ENCODE results near the gene NPAS1.

Gene NPAS1

DNA sequence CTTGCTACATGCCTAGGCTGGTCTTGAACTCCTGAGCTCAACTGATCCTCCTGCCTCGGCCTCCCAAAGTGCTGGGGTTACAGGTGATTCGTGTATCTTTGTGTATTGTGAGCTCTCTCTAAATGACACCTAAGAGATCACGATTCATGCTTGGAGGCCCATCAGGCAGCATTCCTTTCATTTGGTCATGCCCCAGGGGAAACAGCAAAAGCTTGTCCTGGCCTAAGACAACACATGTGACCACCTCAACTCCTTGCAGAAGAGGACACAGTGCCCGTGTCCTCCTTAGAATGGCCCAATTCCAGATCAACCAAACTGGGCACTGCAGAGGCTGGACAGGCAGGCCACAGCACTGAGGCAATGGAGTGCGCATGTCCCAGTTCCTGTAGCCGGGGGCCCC lies 61.5 kb downstream of the NPAS1 start:
- DNase-seq (ENCODE audit: low spot score), result no peak

DNA sequence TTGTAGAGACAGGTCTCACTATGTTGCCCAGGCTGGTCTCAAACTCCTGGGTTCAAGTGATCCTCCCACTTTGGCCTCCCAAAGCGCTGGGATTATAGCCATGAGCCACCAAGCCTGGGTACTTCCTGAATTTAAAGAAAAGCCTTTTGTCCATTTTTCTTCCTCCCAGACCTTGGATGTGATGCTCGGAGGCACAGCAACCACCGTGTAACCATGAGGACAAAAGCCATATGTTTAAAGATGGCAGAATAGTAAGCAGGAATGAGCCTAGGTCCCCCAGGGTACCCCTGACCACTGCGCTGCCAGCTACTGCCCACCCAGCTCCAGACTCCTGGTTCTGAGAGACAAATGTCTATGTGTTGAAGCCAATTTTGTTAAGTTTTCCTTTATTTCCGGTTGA lies 62.9 kb downstream of the NPAS1 start:
- DNase-seq (ENCODE audit: low spot score), result no peak

DNA sequence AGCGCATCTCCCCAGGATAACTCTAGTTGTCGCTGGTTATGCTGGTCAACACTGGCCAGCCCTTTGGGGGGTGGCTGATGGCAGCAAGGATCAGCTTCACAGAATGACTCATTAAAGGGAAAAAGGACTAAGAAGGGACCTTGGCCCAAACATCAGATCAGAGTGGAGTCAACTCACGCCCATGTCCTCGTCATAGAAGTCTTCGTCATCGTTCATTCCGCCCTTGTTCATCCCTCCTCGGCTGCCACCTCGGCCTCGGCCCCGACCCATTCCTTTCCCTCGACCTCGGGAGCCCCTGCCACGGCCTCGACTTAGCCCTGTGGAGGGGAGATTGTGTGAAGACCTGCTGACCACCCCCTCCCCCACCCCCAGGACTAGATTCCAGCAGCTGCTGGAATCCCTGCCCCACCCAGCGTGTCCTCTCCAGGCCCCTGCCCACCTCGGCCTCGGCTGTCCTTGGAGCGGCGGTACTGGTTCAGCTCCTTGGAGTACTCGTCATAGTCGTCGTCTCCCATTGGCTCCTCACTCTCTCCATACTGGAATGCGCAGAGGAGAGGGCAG lies 65.3 kb downstream of the NPAS1 start:
- DNase-seq (ENCODE audit: low spot score), result no peak

DNA sequence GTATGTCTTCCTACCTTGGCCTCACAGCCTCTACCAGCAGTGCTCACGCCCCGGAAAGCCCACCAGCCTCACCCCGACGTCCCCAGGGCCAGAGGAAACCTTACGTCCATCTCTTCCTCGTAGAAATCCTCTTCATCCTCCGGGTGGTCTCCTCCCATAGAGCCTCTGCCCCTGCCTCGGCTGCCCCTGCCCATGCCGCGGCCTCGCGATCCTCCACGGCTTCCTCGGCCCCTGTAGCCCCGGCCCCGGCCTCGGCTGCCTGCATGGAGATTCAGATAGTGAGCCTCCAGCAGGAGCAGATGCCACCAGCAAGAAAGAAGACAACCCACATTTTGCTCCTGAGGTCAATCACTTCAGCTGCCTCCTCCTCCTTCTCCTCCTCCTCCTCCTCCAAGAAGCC lies 66.6 kb downstream of the NPAS1 start:
- no peak for DNase-seq (ENCODE audit: low spot score)

DNA sequence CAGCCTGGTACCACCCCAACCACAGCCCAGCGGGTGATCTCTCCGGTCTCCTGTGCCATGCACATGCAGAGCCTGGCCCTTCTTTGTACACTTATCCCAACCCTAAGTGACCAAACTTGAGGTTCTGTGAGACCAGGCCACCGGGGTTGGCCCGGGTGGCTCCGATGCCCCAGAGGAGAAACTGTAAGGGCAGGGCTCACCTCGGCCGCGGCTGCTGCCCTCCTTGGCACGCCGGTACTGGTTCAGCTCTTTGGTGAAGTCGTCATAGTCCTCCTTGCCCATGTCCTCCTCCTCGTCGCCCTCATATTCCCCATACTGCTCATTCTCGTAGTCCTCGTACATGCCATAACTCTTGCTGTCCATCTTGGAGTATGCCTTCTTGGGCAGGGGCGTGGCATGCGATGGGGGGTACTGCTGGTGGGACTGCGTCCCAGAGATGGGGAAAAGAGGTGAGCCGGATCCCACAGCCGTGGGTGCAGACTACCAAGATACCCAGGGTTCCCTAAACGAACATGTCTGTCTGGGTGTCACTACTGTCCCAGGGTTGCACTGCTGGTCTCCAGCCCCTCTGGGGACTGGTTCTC lies 70.2 kb downstream of the NPAS1 start:
- no peak for DNase-seq (ENCODE audit: low spot score)

DNA sequence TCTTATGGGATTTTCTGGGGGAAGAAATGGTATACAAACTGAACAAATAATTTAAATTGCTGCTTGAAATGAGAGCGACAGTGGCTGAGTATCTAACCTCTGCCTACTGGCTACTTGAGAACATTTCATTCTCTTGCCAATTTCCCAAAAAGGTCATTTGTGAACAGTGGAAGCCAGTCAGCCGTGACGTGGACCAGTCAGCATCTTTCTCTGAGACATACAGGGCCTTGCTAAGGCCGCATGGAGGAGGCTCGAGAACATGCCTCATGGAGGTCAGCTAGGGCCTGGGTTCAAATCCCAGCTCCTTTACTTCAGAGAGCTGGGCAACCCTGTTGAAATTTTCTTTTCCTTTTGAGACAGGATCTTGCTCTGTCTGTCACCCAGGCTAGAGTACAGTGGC lies 73.6 kb downstream of the NPAS1 start:
- DNase-seq (ENCODE audit: low spot score), result no peak

DNA sequence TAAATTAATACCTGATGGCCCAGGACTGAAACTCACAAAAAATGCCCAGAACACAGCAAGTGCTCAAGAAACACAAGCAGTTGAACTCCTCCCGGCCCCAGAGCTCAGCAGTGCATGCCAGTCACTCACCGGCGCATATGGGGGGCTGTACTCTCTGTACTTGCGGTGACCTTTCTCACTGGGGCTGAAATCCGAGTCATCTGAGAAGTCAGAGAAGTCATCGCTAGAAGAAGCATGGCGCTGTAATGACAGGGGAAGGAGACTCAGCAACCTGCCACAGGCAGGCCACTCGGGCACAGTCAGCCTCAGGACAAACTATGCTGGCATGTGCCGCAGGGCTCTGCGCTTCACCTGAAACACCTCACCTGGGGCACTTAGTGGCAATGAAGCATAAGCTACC lies 74.2 kb downstream of the NPAS1 start:
- no peak for DNase-seq (ENCODE audit: low spot score)

DNA sequence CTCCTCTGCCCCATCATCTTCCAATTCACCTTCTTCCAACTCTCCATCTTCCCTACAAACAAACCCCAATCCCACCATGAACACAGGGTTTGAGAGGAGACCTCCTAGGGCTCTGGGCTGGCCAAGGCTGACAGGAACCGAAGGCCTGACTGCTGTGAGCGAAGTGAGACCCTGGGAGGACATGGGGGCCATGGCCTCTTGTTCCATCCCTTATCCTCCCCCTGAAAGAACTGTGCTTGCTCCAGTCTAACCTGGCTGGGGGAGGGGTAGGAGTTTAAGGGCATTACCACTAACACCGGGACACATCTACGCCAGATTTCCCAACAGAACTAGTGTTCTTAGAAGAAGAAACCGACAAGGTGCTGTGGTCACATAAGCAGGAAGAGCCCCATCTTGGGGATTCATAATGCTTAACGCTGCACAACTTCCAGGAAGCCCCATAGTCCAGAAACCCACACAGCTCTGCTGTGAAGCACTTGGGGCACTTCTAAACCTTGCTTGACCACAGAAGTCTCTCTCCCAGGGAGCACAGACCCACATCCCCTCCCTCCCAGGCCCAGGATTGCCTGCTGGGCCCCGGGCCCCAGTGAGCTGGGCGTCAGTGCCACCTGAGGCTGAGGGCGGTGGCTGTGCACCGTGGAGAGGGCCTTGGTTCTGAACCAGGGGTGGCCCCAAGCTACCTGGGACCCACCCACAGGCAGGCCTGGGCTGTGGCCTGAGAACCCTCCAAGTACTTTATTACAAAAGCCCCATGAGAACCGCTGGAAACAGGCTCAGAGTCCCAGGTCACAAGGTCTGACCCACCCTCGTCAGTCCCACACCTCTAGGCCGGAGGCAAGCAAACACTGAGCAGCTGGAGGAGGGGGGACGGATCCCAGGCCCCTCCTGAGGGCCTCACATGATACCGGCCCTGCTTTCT lies 75.2 kb downstream of the NPAS1 start:
- no peak for DNase-seq (ENCODE audit: low spot score)

All from AG08395 (cell line).